HG03457 (cell line): ENCODE data around the gene MUL1.
A peak's percentile ranks its signal among the peaks of the same experiment; 100 is the strongest.

ENCODE experiments used
- ATAC-seq: cut with Tn5 transposase; IDR thresholded peaks from one replicate; pipeline ENCODE4 v1.9.1; 2021; ENCODE audit warnings: moderate number of reproducible peaks; ENCODE audit not compliant: unreplicated experiment

MUL1 gene, protein sequence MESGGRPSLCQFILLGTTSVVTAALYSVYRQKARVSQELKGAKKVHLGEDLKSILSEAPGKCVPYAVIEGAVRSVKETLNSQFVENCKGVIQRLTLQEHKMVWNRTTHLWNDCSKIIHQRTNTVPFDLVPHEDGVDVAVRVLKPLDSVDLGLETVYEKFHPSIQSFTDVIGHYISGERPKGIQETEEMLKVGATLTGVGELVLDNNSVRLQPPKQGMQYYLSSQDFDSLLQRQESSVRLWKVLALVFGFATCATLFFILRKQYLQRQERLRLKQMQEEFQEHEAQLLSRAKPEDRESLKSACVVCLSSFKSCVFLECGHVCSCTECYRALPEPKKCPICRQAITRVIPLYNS

DNA sequence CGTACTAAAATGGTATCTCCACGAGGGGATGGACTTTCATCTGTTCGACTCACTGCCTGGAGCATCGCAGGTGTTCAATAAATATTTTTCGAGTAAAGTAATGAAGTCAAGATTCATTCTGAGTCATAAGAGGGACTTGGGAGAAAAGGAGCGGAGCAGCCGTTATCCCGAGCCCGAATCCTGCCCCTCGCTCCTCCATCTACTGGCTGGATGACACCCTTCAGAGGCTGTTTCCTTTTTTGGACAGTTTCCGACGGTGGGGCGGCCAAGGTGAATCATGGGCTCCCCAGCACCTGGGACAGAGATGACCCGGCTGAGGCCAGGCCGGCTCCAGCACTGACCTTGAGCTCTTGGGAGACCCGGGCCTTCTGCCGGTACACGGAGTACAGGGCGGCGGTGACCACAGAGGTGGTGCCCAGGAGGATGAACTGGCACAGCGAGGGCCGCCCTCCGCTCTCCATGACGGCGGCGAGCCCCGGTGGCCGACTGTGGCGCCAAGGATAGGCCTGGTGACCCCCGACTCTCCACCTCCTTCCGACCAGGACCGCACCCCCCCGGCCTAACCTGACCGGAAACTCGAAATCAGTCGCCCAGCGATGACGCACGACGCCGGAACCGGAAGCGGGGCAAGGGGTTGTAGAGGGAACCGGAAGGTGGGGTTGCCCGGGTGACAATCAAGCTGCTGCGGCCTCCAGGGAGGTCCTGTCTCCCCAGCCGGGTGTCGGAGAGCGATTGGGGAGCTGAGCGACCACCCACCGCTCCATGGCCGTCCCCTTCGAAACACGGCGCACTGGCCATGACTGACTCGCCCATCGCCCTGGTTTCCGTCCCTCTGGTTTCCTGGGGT lies at the start of gene MUL1:
TSS of gene MUL1 (minus strand) at position 588 of the 847 bp plus-strand sequence. CDS start at position 461, 127 bp downstream.
- peak; percentile 78 for ATAC-seq

DNA sequence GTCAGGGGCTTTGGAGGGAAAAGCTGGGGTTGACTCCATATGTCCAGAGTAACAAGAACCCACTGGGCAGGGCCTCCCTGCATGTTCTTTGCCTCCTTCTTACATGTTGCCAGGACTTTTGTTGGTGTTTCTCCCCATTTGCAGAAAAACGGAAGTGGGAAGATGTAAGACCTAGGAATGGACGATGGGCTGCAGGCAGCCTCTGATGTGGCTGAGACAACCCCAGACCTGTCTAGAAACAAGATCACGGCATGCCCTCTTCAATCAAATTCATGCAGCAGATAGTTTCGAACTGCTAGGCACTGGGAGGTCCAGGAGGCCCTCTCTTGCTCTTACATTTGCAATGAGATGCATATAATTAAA lies 47.8 kb upstream of the MUL1 start:
- ATAC-seq, result no peak

DNA sequence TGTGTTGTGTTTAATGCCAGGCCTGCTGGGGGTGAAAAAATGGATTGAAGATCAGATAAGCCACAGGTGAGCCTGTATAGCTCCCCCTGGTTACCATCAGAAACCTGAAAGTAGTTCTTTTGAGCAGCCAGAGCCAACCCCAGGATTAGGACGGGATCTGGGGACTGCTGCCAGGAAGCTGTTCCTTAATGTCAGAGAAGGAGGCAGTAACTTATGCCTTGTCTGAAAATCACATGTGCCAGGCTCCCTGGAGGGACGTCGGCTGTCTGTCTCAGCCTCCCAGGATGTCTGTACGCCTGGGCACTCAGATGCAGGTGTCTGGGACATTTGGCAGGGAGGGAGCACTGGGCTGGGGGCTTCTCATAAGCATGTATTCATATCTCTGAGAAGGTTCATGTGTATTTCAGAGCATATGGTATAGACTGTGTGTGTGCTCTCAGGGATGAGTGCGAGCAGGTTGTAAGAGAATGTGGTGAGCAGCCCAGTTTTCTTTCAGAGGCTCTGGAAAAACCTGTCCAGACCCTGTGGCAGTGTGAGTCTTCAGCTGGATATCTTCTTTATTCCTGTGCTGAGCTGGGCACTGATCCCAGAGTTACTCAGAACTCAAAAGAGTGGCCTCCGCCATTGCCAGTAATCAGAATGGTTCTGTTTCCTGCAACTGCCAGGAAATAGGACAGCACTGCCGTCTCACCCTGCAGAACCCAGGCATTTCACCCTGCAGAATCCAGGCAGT lies 47.2 kb upstream of the MUL1 start:
- no peak for ATAC-seq

DNA sequence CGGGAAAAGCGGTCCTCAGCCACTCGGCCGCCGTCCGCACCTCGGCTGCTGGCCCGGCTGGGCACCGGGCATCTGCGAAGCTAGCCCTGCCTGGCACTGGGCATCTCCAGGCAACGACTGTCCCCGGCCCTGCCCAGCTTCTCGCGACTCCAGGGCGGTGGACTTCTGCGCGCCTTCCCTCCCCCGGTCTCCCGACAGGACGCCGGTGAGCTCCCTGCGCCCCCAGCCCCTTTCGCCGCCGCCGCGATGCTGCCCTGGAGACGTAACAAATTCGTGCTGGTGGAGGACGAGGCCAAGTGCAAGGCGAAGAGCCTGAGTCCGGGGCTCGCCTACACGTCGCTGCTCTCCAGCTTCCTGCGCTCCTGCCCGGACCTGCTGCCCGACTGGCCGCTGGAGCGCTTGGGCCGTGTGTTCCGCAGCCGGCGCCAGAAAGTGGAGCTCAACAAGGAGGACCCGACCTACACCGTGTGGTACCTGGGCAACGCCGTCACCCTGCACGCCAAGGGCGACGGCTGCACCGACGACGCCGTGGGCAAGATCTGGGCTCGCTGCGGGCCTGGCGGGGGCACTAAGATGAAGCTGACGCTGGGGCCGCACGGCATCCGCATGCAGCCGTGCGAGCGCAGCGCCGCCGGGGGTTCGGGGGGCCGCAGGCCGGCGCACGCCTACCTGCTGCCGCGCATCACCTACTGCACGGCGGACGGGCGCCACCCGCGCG lies 44.9 kb upstream of the MUL1 start:
- ATAC-seq, result no peak

DNA sequence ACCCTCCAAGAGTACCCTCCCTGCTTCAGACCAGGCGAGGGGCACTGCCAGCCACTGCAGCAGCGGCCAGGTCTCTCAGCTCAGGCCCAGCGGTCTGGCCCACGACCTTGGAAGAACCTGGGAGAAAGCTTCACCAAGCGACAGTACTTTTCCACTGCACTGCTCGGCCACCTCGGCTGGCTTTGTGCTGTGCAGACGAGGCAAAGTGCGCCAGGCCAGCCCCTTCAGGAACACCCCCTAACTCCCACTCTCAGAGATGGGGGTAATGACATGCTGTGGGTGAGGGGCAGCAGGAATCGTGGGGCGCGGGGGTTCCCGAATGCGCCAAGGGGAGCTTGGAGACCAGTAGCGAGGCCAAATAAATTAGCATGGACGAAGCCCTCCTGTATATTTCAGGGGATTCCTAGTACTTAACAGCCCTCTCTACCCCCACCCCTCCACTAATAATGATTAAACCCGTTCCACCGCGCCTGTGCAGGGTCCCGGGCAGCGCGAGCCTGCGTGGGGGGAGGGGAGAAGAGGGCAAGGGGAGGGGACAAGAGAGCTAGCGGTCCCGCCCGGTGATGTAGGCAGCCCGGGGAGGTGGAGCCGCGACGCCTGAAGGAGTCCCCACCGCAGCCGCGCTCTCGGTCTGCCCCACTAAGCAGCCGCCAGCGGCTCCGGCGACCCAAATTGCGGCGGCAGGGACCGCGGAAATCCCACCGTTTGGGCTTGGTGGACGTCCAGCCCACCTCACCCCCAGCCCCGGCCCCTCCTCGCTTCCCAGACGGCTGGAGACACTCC lies 44.2 kb upstream of the MUL1 start, which contains the start of gene FAM43B:
TSS of gene FAM43B (plus strand) at position 629 of the 783 bp plus-strand sequence. CDS start 401 bp downstream, outside the sequence.
- ATAC-seq, result no peak

DNA sequence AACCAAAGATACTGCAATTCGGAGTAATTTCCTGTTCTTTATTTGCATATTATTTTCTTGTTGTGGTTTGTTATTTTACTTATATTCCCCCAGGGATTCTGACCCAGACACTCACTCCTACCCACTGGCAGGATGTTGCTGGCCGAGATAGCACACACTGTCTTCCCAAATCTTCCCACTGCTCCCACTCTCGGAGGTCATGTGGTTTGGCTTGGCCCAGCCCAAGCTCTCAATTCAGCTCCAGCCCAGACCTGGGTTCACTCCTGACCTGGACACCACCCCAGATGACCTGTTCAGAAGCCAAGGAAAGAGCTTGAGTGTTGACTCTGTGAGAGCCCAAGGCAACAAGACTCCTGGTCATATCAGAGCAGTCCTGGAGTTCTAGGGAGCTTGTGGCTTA lies 43.2 kb upstream of the MUL1 start:
- no peak for ATAC-seq

DNA sequence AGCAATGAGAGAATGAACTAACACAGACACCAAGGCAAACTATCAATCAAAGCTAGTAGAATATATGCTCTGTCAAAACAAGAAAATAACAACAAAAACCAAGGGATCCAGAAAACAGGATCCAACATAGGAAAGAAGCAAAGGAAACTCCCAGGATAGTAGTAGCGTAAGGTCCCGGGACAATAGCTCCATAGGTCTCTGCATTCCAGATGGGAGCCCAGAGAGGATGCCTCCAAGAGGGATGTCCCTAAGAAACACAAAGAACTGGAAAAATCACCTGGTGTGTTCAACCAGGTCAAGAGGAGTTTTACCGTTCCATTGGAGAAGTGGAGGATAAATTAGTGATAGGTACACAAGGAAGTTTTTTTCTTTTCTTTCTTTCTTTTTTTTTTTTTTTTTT lies 38.7 kb upstream of the MUL1 start:
- ATAC-seq, result no peak

DNA sequence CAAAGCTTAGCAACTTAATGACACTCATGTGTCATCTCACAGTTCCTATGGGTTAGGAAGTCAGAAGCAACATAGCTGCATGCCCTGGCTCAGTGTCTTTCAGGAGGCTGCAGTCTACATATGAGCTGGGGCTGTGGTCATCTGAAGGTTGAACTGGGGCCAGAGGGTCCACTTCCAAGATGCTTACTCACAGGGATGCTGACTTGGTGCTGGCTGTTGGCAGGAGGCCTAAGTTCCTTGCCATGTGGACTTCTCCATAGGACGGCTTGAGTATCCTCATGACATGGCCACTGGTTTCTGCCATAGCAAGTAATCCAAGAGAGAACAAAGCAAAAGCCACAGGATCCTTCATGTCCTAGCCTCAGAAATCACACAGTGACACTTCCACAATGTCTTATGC lies 32.3 kb upstream of the MUL1 start:
- no peak for ATAC-seq

DNA sequence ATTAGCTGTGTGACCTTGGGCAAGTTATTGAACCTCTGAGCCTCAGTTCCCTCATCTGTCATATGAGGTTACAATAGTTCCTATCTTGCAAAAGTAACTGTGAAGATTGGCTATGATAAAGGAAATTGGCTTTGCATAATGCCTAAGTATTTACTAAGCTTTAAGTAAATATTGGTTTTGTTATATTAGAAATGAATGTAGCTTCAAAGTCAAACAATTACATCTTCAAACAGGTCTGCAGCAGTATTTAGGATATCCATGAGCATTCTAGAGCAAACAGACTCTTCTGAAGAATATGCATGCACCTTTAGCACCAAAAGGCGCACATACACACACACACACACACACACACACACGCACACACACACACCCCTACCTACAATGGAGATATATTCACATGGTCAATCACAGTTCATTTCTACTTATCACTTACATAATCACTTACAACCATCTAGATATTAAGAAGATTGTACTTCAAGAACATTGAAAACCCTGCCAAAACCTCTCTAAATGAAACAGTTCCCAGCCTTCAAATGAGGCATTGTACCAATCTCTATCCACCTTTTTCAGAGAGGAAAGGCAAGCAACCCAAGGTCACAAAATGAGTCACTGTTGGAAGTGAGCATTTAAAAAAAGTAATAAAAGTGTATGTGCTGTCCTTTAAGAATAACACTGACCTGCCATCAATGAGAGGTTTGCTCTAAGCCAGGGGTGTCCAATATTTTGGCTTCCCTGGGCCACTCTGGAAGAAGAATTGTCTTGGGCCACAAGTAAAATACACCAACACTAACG lies 31.0 kb upstream of the MUL1 start:
- ATAC-seq, result no peak

DNA sequence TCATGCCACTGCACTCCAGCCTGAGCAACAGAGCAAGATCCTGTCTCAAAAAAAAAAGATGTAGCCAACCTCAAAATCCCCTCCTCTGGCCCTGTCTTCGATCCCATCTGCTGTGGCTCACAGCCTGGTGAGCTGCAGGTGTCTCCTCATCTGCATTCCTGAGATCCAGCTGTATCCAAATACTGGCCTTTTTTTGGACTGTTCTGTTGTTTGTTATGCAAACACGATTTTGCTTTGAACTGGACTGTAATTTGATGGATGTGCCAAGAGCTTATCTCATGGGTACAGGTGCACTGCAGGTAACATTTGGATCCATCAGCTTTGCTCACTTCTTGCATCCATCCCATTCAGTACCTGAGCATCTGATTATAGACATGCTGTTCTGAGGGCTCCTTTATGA lies 30.3 kb upstream of the MUL1 start:
- no peak for ATAC-seq

DNA sequence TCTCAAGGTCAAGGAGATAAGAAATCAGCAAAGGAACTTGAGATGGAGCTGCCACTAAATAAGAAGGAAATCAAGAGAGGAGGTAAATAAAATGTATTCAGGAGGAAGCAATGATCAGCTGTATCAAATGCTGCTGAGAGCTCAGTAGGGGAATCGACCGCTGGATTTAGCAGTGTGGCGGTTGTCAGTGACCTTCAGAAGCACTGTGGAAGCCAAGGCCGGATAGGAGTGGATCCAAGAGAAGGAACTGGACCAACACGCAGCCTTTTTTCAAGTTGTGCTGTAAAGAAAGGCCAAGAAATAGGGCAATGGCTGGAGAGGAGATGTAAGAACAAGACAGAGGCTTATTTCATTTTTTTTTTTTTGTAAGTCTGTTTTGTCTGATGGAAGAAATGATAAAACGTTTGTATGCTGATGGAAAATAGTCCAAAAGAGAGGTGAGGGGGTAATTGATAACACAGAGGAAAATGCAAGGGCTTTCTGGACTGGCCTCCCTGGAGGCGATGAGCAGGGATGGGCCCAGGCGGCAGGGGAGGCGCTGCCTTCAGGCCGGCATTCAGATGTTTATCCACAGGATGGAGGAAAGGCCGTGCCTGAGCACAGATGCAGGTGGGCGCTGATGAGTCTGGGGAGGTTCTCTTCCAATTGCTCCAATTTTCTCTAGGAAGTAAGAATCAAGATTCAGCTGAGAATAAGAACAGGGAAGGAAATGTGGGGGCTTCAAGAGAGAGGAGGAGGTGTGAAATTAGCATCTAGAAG lies 26.9 kb upstream of the MUL1 start:
- ATAC-seq, result no peak

DNA sequence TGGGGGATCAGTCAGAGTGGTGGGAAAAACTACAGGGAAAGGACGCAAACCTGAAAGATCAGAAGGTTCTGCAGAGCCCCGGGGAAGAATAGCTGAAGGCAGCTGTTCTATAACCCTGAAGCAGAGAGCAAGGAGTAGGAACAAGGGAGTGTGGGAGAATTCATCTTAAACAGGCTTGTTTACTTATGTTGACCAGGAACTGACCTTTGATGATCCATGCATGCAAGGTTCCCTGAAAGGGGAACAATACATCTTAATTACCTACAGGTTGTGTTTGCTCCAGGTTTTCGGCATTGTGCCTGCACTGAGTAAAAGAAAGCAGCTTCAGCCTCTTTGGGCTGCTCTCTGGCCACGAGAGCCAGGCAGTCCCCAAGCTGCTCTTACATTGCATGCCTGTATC lies 25.7 kb upstream of the MUL1 start:
- no peak for ATAC-seq

DNA sequence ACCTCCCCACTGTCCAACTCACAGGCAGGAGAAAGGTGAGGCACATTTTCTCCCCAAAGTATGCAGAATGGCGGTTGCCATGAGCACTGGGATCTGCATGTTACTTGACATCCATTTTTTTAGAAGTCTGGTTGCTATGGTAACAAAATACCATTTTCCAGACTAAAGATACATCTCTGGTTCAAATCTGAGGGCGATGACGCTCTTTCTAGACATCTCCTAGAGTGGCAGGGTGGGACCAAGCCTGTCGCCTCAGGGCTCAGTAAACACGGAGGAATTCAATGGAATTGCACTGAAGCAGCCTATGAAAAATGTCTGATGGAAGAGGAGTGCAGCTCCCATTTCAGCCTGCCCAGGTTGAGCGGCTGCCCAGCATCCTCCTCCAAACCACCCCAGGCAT lies 22.9 kb upstream of the MUL1 start:
- ATAC-seq, result no peak

DNA sequence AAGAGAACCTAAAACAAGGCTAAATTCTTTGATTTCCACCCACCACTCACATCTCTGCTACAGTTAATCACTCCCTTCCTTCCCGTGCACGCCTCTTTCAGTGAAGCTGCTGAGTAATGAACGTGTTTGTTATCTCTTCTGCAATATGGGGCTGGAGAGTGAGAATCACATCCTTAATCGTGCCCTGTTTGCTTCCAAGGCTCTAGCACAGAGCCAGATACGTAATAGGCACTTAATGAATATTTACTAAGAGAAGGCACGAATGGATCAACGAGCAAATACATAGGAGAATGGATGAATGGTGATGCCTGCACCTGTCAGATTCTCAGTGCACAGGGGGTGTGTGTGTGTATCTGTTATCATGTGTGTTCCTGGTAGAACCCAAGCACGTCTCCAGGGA lies 22.4 kb upstream of the MUL1 start:
- ATAC-seq, result no peak

DNA sequence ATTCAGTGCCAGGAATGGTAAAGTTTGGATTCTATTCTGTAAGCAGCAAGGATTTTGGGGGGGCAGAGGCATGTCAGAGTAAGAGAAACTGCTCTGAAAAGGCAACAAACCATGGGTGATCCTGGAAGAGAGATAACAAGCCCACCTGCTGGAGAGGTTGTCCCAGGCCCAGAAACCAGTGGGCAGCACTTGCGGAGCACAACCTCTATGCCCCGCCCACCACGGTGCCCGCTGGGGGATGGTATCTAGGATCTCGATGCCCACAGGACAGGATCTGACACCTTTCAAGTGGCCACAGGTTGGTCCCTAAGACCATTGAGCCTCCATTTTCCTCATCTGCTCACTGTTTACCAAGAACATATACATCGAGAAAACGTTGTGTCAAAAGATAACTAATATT lies 20.3 kb upstream of the MUL1 start:
- ATAC-seq, result no peak

DNA sequence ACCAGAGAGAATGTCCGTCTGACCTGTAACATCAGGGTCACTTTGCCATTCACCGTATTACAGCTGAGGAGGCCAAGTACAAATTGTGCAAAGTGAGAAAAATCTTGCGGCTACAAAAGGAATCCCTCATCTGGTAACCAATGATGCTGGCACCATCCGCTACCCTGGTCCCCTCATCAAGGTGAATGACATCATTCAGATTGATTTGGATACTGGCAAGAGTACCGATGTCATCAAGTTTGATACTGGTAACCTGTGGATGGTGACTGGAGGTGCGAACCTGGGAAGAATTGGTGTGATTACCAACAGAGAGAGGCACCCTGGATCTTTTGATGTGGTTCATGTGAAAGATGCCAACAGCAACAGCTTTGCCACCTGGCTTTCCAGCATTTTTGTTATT lies 18.3 kb upstream of the MUL1 start:
- ATAC-seq, result no peak

DNA sequence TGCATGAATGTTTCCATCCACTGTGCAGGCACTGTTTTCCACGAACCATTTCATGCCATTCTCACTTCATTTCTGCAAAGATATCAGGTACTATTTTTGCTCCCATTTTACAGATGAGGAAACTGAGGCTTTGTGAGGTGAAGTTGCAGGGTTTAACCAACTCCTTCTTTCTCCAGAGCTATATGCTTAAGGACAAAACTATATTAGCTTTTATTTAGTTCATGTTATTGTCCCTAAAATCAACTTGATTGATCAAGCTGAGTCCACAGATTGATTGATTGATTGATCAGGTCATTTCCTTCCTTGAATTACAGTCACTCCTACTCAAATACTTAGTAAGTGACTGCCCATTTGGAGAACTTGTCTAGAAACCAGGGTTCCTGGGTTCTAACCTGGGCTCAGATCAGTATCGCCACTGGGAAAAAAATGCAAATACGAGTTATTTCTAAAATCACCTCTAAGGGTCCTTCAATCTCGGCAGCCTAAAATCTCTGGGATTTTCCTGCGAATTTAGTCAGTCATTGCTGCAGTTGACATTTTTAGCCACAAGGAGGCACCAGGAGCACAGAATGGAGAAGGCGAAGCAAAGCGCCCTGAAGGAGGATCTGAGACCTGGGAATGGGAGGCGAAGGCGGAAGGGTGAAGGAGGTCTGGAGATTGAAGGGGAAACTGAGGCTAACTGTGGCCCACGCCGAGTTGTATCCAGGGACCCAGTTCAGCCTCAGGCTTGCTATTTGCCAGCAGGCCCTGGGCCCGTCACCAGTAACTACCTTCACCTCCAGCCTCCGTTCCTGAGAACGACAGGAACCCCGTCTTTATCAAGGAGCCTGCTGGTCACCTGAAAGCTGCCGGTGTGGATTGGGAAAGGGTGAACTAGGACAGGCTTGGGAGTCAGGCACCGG lies 14.3 kb upstream of the MUL1 start:
- no peak for ATAC-seq
